ENCODE results near the gene ANKS1B. TPM values are rescaled to one million over a fixed set of nuclear protein-coding genes. Genes with fewer than 3 reads are reported as not detected.

ANKS1B gene
- polyA plus RNA-seq, 12 donors = 1.5 to 4.0 (median 2.7) TPM; not detected in 2

DNA sequence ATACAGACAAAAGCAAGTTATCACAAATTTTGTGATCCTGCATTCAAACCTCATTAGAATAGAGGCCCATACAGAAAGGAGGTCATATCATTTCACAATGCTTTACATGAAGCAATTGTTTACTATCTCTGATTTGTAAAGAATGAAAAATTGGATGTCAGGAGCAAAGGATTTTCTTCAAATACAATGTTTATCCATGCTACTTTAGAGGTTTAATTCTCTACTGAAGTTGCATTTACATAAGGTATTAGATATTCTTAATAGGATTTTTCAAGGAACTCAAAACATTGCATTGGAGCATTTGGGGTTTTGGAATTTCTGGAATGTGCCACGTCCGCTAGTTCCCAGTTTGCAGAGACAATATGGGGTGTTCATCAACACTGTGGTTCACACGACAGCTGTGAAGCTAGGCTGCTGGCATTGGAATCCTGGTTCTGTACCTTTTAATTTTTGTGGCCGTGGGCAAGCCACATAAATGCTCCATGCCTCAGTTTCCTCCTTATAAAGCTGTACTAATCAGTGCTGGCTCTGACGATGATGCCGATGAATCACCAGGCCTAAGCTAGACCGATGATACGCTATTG lies 1164.8 kb downstream of the ANKS1B start:
- no peak for DNase-seq

- DNase-seq = no peak
Observed at GRCh38 chr12:98819071-98819470, 1165.7 kb downstream of the ANKS1B start.

- DNase-seq = no peak
Observed at GRCh38 chr12:98818239-98818638, 1166.5 kb downstream of the ANKS1B start.

DNA sequence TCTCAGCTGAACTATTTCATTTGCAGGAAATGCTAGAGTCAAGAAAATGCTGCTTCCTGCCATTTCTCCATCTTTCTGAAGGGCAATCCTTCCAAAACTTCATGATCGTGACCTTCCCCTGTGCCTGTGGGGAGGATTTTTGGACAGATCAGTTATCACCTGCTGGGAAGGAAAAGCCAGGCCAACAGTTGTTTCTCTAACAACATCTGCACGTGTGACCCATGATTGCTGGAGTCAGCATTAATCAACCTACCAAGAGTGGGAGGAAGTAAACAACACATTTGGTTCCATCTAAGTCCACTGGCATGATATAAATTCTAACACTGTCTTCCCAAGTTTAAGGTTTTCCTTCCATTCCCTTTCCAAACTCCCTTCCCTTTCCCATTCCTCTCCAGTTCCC lies 1167.0 kb downstream of the ANKS1B start:
- DNase-seq = no peak

DNA sequence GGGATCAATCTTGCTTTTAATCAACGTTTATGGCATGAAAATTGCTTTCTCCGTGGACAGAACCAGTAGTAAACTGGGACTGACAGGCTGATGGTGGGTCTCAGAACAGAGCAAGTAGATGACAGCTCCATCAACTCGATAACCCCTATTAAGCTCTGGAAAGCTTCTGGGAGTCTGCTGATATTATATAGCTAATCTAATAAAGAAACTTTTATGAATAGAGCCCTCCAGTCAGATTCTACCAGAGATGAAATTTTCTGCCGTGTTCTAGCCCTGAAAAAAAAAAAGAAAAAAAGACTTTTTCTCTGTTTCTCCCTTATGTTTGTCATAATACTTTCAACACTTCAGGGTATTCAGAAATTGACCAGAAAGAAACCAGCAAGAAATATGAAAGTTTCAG lies 1168.0 kb downstream of the ANKS1B start:
- DNase-seq = no peak

DNA sequence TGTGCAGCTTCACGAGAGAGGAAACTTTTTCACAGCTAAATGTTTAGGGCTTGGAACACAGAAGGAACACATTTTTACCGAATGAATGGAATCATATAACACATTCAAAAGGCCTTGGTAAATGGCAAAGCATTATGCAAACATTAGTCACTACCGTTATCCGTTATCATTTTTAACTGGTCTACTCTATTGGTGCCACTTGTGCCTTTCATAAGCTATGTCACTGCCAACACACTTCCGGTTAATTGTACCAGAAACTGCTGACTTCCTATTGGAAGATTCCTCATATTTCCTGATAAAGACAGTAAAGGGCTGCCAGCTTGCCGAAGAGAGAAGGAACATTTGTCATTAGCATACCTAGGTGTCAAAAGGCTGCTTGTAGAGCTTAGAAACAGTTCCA lies 1170.5 kb downstream of the ANKS1B start:
- no peak for DNase-seq

- no peak for DNase-seq
Observed at GRCh38 chr12:98812225-98812624, 1172.5 kb downstream of the ANKS1B start.

GRCh38 chr12:98808243-98808875 lies 1176.4 kb downstream of the ANKS1B start:
- DNase-seq = no peak

DNA sequence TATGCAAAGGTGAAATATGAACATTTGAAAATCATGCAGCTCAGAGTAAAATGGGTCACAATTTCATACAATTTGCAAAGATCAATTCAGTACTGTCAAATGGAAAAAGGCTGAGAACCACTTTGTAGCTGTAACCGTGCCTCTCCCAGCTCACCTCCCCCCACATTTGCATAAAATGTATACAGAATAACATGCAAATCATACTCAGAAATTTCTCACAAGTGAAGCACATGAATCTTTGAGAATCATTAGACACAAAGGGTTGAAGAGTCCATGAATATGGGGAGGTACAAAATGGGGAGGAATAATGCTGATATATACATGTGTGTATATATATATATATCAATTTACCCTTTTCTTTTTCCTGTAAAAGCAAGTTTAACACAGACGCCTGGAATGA lies 1177.5 kb downstream of the ANKS1B start:
- DNase-seq = no peak

GRCh38 chr12:98803468-98804209 lies 1181.1 kb downstream of the ANKS1B start:
- DNase-seq = no peak

DNA sequence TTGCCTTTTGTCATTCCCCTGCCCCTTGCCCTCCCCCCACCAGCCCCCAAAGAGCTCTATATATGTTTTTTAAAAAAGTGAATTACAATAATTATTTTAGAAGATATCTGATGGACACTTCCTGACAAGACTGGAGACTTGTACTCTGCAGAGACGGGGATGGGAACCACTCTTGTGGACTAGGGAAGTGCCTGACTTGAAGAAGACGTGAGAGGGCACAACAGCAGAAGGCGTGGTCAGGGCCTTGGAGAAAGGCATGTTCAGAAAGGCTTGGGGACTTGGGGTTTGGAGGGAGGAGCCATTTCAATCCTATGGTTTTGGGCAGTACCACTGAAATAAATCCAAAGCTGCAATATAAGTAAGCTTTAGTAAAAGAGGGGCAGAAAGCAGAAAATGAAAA lies 1184.9 kb downstream of the ANKS1B start:
- no peak for DNase-seq

DNA sequence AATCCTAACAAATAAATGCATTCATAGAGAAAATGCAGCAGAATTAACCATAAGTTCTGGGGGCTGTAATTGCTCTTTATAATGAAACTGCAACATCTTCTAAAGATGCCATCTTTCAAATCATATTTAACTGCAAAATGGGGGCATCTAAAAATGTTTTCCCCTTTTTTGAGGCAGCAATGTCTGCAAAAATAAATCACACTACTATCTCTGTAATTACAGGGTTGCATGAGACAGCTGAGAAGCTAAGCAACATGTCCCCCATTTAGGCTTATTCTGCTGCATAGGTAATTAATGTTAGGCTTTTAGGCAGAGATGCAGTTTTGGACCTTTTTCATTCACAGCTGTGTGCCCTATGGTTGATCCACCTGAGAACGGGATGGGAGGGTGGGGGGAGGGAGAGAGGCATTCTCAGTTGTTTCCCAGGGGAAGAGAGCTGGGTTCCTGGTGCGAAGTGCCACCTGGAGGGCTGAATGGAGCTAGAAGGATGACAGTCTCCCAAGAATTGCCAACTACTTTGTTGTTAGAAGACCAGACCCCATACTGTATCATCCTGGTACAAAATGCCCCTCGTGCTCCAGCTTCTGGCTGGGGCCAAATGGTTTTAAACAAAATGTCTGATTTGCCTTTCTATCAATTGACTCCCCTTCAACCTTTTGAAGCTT lies 1185.5 kb downstream of the ANKS1B start:
- DNase-seq = no peak

DNA sequence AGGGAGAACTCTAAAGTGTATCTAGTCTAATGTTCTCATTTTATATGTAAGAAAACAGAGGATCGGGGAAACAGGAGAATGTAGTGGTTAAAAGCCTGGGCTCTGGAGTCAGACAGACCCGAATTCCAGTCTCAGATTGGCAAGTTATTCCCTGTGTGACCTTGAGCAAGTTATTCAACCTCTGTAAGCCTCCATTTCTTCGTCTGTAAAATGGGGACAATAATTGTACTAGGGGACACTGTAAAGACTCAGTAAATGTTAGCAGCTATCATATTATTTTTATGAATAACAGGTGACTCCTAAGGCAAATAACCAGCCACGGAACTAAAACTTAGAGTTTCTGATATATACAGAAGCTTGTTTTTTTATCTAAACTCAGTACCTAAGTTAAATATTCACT lies 1187.5 kb downstream of the ANKS1B start:
- no peak for DNase-seq

GRCh38 chr12:98796745-98797144 lies 1188.0 kb downstream of the ANKS1B start:
- DNase-seq = no peak

GRCh38 chr12:98793121-98793520 lies 1191.6 kb downstream of the ANKS1B start:
- DNase-seq = no peak

DNA sequence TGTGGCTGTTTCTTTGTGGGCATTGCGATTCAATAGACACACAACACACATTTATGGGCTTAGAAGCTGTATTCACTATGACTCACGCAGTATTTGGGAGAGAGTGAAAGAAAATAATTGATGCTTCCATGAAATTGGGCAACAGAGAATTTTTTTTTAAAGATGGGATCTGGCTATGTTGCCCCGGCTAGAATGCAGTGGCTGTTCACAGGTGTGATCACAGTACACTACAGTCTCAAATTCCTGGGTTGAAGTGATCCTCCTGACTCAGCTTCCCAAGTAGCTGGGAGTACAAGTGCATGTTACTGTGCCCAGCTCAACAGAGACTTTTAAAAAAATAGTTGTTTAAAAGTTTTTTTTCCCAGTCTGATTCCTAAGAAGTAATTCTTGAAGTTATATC lies 1193.3 kb downstream of the ANKS1B start:
- no peak for DNase-seq

GRCh38 chr12:98788396-98788795 lies 1196.3 kb downstream of the ANKS1B start:
- DNase-seq = no peak

DNA sequence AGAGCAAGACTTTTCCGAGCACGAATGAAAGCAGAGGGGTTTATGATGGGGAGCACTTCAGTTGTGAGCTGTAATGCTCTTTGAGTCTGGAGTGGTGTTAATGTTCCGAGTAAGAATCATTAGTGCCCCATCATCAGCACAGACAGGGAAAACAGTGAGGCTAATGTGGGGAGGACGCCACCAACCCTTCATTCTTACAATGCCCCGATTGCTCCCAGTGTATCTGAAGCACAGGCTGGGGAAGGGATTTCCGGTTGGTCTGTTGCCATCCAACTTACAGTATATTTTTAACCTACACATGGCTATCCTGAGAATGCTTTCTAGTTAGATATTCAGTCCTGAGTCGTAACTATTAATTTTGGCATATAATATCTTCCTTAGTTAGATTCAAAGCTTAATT lies 1198.1 kb downstream of the ANKS1B start:
- DNase-seq = no peak

DNA sequence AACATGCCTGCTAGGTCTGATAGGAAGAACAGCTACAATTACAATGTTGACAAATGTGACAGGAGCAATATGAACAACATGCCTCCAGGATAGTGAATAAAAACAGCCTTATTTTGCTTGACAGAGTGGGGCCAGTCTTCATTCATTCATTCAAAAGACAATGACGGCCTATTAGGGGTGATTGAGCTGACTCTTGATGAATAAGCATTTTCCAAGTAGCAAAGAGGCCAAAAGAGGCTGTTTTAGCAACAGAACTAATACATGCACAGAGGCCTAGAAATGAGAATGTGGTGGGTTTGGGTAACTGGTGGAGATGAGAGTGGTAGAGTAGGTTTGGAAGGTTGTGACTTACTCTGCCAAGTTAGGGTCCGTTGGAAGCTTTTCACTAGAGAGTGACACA lies 1201.3 kb downstream of the ANKS1B start:
- DNase-seq = no peak

DNA sequence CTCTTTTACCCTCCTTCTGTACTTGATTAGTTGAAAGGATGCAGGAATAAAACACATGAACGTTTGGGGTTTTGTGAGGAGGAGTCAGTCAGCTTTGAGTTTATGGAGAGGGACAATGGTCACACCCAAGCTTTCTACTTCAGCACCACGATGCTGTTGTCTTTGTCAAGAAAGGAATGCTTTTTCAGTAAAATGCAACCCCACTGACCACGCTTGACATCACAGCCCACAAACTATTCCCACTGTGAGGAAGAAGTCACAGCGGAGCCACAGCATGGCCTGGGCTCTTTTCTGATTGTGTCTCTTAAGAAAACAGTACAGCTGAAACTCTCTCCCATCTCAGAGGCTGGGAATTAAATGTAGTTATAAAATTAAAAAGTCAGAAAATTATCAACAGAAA lies 1204.5 kb downstream of the ANKS1B start:
- no peak for DNase-seq

DNA sequence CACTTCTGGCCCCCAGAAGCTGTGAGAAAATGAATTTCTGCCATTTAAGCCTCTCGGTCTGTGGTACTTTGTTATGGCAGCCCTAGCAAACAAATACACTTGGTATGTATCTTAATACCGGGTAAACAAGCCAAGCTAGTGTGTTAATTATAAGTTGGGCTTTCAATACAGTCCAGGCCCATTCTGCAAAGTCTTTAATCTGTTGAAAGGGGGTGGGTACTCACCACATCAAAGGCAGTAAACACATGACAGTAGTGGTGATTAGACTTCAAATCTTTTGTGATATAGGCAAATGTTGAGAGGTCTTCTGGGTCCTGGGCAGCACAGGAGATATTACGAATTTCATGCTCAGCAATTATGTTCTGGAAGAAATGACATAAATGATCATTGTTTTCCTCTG lies 1211.9 kb downstream of the ANKS1B start:
- DNase-seq = no peak

DNA sequence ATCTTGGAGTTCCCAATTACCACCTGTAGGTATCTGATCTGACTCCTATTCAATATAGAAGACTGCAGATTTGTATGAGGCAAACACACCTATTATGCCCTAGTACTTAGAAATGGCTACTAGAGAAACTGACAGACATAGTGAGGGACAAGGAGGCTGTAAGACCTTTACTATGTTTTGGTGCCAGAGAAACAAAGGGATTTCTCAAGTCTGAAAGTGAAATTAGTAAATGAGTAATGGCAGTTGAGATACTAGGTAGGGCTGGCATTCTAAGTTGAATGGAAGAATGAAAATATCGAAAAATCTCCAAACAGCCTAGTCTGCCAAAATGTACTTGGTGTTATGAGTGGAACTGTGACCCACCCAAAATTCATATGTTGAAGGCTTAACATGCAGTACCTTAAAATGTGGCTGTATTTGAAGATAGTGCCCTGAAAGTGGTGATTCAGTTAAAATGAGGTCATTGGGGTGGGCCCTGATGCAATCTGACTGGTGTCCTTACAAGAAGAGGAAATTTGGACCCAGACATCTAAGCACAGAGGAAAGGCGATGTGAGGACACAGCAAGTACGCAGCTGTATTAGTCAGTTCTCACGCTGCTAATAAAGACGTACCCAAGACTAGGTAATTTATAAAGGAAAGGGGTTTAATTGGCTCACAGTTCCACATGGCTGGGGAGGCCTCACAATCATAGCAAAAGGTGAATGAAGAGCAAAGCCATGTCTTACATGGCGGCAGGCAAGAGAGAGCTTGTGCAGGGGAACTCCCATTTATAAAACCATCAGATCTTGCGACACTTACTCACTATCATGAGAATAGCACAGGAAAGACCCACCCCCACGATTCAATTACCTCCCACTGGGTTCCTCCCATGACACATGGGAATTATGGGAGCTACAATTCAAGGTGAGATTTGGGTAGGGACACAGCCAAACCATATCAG lies 1212.7 kb downstream of the ANKS1B start:
- DNase-seq = no peak
